Measurements from ENCODE around the gene EXD3.
"Not testable (repeated sequence)": the region's sequence is repeated elsewhere in the genome, so short reads cannot be mapped to it uniquely, and the experiment has no call there.

The EXD3 gene

GRCh38 chr9:137458194-137459151 is 35.5 kb upstream of the EXD3 start:
- DNase-seq: peak; percentile 65 to 81

DNA sequence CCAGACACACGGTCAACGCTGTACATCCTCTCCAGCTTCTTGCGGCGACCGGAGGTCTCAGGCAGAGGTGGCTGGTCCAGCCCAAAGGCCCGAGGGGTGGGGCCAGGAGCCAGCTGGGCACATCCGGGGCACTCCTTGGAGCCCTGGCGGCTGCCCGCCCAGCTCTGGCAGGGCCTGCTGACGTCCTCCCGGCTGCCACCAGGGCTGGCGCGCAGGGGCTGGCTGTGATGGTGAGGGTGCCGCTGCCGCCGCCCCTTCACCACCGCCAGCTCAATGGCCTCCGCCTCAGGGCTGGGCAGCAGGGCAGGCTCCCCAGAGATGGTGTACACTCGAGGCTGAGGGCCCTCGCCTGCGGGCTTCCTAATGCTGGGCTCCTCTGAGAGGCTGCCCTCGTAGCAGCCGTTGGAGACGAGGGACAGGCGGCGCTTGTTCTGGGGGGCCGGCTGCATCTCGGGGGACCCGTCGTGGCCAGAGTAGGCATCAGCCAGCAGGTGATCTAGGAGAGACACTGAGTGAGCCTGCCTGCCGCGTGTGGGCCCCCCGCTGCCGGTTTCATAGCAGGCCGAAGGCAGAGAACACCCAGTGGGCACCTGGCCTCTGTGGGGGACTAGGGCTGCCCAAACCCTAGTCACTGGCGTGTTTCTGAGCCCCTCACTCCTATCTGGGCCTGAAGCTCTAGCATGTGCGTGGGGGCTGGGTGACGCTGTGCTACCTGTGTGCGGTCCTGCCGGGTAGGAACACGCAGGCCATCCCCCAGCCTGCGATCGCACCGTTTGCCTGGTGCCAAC is 34.6 kb upstream of the EXD3 start:
- peak in 1 of 2 experiments; percentile 26 for DNase-seq

DNA sequence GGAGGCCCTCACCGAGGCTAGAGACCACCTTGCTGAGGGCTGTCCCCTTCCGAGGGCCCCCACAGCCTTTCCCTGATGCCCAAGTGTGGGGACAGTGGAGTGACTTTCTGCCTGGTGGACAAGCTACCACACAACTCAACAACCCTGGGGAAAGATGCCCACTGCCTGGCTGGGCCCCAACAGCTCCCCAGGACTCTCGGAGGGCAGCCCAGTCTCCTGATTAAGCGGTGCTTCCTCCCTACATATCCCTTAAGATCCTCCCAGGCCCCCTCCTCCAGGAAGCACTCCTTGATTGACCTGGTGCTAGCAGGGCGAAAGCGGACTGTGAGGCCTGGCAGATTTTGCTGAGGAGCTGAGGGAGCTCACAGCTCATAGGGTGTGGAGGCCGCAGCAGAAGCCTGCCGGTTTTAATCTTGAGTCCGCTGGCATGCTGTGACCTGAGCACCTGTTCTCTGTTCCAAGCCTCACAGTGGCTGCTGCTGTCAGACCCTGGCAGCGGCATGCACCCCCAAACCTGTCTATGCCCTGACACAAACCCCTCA is 34.0 kb upstream of the EXD3 start:
- no peak for DNase-seq

GRCh38 chr9:137456061-137456863 is 33.3 kb upstream of the EXD3 start:
- no peak for DNase-seq

GRCh38 chr9:137455359-137455991 is 32.5 kb upstream of the EXD3 start:
- DNase-seq: no peak

GRCh38 chr9:137454597-137455358 is 31.8 kb upstream of the EXD3 start:
- DNase-seq: no peak

DNA sequence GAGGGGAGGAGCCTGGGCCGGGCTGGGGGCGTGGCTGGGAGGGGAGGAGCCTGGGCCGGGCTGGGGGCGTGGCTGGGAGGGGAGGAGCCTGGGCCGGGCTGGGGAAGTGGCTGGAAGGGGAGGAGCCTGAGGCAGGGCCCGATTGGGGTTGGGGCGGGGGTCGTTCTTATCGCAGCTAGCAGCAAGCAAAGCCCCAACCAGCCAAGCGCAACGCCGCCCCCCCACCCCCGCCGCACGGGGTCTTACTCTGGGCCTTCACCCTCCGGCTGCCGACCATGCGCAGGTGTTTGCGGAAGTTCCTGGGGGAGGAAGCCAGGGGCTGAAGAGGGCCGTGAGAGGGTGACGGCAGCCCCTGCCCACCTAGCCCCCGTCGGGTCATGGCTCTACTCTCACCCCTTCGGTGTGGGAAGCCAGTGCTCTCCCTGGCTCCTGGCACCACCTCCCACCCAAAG is 31.2 kb upstream of the EXD3 start:
- DNase-seq: no peak

GRCh38 chr9:137453643-137454081 is 30.7 kb upstream of the EXD3 start:
- DNase-seq: no peak

DNA sequence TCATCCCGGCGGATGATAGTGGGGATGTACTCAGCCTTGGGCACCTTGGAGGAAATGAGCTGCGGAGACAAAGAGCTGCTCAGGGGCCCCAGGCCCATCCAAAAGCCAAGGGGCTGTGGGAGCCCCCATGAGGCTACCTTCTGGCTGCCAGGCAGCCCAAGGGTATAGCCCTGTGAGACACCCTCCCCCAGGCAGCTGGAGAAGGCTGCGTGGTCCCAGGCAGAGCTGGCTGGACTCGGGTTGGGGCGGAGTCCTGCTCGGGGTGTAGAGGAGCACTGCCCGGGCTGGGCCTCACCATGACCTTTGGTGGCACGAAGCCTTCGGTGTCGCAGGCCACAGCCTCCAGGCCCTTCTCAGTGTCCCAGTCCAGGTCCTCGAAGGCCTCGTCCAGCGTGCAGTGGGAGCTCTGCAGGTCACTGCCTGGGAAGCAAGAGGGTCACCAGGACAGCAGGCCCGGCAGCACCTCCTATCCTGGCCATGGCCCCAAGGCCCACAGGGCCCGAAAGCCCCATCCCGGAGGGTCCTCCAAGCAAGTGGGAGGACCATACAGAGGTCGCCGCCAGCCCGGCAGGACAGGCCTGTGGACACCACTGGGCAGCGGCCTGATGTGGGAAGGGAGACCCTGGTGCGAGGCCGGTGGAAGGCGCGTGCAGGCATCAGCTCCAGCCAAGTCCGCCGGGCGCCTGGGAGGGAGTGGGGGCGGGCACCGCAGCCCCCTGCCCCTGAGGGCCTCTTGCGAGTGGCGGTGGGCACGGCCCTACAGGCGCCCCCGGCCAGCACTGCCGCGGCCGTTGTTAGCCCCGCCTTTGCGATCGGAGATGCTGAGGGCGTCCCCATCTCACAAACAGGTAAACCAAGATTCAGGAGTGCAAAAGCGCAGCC is 30.0 kb upstream of the EXD3 start:
- no peak for DNase-seq

GRCh38 chr9:137452006-137452760 is 29.2 kb upstream of the EXD3 start:
- DNase-seq: no peak

DNA sequence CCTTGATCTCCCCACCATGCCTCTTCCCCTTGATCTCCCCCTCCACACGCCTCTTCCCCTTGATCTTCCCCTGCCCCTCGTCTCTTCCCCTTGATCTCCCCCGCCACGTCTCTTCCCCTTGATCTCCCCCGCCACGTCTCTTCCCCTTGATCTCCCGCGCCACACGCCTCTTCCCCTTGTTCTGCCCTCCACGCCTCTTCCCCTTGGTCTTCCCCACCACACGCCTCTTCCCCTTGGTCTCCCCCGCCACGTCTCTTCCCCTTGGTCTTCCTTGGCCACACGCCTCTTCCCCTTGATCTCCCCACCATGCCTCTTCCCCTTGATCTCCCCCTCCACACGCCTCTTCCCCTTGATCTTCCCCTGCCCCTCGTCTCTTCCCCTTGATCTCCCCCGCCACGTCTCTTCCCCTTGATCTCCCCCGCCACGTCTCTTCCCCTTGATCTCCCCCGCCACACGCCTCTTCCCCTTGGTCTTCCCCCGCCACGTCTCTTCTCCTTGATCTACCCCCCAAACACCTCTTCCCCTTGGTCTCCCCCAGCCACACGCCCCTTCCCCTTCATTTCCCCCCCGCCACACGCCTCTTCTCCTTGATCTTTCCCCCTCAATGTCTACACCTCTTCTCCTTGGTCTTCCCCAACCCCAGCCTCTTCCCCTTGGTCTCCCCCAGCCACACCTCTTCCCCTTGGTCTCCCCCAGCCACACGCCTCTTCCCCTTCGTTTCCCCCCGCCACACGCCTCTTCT is 28.5 kb upstream of the EXD3 start:
- not testable (repeated sequence) for DNase-seq

GRCh38 chr9:137450539-137451222 is 27.7 kb upstream of the EXD3 start:
- DNase-seq: not testable (repeated sequence)

DNA sequence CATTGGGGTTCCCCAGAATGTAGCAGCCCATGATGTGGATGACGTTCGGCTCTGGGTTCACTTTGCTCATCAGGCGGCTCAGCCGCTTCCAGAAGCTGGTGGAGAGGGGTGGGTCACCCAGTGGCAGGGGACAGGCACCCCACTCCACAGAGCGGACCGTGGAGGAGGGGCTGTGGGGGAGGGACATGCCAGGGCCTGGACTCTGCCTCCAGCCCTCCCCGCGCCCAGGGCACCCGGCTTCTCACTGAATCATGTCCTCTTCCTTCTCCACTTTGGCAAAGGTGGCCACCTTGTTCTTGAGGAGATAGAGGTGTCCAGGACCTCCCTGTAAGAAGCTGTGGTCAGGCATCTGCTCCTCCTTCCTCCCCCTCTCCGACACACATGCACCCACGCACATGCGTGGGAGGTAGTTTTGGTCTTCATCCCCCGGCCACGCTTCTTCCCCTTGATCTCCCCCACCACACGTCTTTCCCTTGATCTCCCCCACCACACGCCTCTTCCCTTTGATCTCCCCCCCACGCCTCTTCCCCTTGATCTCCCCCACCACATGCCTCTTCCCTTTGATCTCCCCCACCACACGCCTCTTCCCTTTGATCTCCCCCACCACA is 27.1 kb upstream of the EXD3 start:
- DNase-seq: no peak

GRCh38 chr9:137449081-137449844 is 26.3 kb upstream of the EXD3 start:
- DNase-seq: no peak

GRCh38 chr9:137448602-137448962 is 25.6 kb upstream of the EXD3 start:
- no peak for DNase-seq

DNA sequence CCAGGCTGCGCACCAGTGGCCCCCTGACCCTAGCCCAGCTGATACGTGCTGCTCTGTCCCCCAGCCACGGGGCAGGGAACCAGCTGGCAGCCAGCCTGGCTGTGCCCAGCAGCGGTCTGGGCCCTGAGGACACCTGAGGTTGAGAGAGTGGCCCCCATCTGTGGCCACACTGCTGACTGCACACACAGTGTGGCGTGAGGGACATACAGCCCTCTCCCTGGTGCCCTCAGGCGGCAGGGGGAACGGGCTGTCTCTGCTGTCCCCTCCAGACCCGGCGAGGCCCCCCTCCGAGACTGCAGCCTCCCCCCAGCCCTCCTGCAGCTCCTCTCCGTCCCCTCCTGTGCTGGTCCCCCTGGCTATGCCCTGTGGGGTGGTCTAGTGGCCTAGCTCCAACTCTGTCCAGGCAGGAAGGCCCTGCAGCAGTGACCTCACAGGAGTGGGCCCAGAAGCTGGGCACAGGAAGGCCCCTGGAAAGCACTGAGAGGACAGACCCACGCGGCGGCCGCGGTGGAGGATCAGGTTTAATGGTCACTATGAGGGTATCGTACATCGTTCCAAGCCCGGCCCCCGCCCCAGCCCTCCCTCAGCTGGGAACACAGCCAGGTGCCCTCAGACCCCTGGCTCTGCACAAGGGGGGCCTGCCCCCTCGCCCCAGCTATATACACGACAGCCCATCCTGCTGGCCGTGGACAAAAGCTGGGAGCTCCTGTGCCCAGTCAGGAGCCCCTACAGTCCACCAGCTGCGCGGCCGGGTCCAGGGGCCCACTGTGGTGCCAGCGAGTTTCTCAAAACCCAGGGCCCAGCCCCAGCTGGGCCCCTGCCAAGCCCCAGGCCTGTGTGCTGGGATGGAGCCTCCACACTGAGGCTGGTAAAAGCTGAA is 25.0 kb upstream of the EXD3 start:
- no peak for DNase-seq
